Mucosa of descending colon (tissue), 3 donors: ENCODE results near the gene AKIRIN1. TPM values are rescaled to one million over a fixed set of nuclear protein-coding genes. Genes with fewer than 3 reads are reported as not detected.
A peak's percentile ranks its signal among the peaks of the same experiment; 100 is the strongest.
"Not testable (repeated sequence)": the region's sequence is repeated elsewhere in the genome, so short reads cannot be mapped to it uniquely, and the experiment has no call there.

Source experiments
- ATAC-seq: fragments of 200-7000 bp; cut with Tn5 transposase; one replicate; pipeline ENCODE4 v1.9.1; 2020; ENCODE audit warnings: mild to moderate bottlenecking, moderate library complexity
- DNase-seq, 3 donors: peaks; one replicate each; pipeline ENCODE4 v3.0.0-alpha.2; 2020
- H3K36me3 ChIP-seq: fragments of 200-600 bp; one replicate; pipeline ENCODE4 v1.8.0; 2021; ENCODE audit warnings: low read depth, mild to moderate bottlenecking
- H3K4me1 ChIP-seq: fragments of 200-600 bp; one replicate; pipeline ENCODE4 v1.8.0; 2021; ENCODE audit warnings: low read depth, mild to moderate bottlenecking
- H3K4me3 ChIP-seq: fragments of 200-600 bp; one replicate; pipeline ENCODE4 v1.8.0; 2021; ENCODE audit warnings: mild to moderate bottlenecking
- H3K9me3 ChIP-seq: fragments of 200-600 bp; one replicate; pipeline ENCODE4 v1.8.0; 2021; ENCODE audit warnings: mild to moderate bottlenecking
- CTCF ChIP-seq: fragments of 200-600 bp; IDR thresholded peaks from one replicate; pipeline ENCODE4 v1.8.0; 2022; ENCODE audit warnings: antibody characterized with exemption, mild to moderate bottlenecking
- intact Hi-C, 2 donors: fragments of 100-400 bp; cut with DNase I in 1 of 2; cut with micrococcal nuclease in 1 of 2; formaldehyde crosslinking; loops; one replicate each; pipeline versions ENCODE4 v1.11.0 to v1.11.1; 2022; cut with DNase I, micrococcal nuclease
- total RNA-seq, 3 donors: library from RNA; stranded (reverse); fragmentation: NEBNext Ultra II Directional in 2 of 3; extraction: Animal tissue kit (Norgen Biotek cat#: 25700) in 2 of 3; gene quantifications; one replicate each; pipeline versions ENCODE4 v1.2.1 to v1.2.4, GENCODE V29; 2021 to 2023
- donor health status: DM: no; HTN: no; CAD: no; lungs with moderate emphysema.
- donor health status: DM: no; HTN: no; CAD: no.
- donor health status: DM: no; HTN: yes; CAD: no.

The AKIRIN1 gene
- total RNA-seq, 3 donors from 2014 or later = 47.7 to 60.4 (median 54.5) TPM

GRCh38 chr1:38973659-38974437 lies 17.2 kb upstream of the AKIRIN1 start:
- ATAC-seq (no peak), DNase-seq (no peak)
- TF ChIP-seq CTCF = no peak
- Histone ChIP-seq H3K4me3 (no peak overlapping the region), H3K9me3 (peaks cover 8% of the 10 kb centered on the region), H3K4me1 (peaks cover 6% of the 10 kb centered on the region), H3K36me3 (no peaks in the 10 kb centered on the region)
- intact Hi-C loops = no loop called here

DNA sequence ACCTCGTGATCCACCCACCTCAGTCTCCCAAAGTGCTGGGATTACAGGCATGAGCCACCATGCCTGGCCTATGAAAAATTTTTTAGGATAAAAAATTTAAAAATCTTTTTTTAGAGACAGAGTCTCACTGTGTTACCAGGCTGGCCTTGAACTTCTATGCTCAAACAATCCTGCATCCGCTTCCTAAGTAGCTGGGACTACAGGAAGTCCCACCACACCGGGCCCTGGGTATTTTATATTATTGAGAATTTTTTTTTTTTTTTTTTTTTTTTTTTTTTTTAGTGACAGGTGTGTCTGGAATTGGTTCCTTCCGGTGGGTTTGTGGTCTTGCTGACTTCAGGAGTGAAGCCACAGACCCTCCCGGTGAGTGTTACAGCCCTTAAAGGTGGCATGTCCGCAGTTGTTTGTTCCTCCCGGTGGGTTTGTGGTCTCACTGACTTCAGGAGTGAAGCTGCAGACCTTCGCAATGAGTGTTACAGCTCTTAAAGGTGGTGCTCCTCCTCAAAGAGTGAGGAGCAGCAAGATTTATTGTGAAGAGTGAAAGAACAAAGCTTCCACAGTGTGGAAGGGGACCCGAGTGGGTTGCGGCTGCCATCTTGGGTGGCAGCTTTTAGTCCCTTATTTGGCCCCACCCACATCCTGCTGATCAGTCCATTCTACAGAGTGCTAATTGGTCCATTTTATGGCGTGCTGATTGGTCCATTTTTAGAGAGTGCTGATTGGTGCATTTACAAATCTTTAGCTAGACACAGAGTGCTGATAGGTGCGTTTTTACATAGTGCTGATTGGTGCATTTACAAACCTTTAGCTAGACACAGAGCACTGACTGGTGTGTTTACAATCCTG lies 13.5 kb upstream of the AKIRIN1 start:
- H3K9me3 ChIP-seq, intact Hi-C loops, H3K4me3 ChIP-seq, H3K4me1 ChIP-seq, H3K36me3 ChIP-seq, ATAC-seq, DNase-seq: not testable (repeated sequence)

DNA sequence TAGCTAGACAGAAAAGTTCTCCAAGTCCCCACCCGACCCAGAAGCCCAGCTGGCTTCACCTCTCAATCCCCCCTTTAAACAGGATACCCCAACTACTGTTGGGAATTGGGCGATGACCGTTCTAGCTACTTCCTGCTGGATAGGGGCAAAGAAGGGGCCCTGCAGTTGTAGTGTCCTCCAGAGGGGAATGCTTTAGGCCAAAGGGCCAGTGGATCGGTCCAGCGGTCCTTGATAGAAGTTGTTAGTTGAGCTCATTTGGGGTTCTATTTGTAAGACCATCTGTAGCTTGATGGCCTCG lies 12.9 kb upstream of the AKIRIN1 start:
- H3K4me3 ChIP-seq, H3K9me3 ChIP-seq, H3K4me1 ChIP-seq, intact Hi-C loops, H3K36me3 ChIP-seq, ATAC-seq, DNase-seq: not testable (repeated sequence)

DNA sequence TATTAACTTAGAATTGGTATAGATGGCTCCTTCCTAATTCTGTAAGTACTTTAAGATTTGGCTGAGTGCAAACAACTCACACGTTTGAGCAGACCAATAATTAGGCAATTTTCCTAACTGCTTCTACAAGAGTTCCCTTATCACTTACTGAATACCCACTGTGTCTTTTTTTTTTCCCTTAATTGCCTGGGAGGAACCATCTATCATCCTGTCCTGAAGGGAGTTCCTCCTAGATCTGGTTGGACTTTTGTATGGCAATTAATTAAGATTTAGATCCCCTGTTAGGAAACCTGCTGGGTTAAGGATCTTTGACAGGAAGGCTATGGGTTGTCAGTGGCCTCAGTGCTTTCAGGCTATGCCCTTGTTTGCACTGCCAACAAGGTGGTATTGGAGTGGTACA lies 11.7 kb upstream of the AKIRIN1 start:
- DNase-seq, ATAC-seq, H3K9me3 ChIP-seq, H3K36me3 ChIP-seq, intact Hi-C loops, H3K4me1 ChIP-seq, H3K4me3 ChIP-seq: not testable (repeated sequence)

DNA sequence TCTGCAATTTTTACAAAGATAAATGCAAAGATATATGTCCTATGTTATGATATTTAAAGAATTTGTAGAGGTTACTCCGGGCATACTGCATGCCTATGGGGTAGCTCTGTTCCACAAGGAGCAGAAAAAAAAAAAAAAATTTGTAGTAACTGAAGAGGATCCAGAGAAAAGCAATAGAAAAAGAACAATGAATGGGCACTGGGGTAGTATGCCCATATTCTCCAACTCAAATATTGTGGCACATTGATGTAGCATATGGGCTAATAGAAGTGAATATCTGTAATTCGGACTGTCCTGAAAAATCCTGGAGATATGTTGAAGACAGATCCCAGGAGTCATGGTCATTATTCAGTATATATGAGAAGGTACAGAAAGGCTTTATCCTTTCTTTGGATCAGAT lies 1.1 kb upstream of the AKIRIN1 start:
- Histone ChIP-seq H3K4me1 (peaks cover 22% of the 10 kb centered on the region), H3K36me3 (no peaks in the 10 kb centered on the region), H3K4me3 (no peak overlapping the region), H3K9me3 (no peaks in the 10 kb centered on the region)
- intact Hi-C loops = no loop called here
- DNase-seq (no peak), ATAC-seq (no peak)
- TF ChIP-seq CTCF = no peak

GRCh38 chr1:38990386-38990737 lies 714 bp upstream of the AKIRIN1 start:
- intact Hi-C loops = no loop called here
- Histone ChIP-seq H3K36me3 (no peaks in the 10 kb centered on the region), H3K9me3 (no peaks in the 10 kb centered on the region), H3K4me1 (peaks cover 22% of the 10 kb centered on the region), H3K4me3 (no peak overlapping the region)
- no peak for ATAC-seq
- TF ChIP-seq CTCF = no peak
- DNase-seq = no peak

DNA sequence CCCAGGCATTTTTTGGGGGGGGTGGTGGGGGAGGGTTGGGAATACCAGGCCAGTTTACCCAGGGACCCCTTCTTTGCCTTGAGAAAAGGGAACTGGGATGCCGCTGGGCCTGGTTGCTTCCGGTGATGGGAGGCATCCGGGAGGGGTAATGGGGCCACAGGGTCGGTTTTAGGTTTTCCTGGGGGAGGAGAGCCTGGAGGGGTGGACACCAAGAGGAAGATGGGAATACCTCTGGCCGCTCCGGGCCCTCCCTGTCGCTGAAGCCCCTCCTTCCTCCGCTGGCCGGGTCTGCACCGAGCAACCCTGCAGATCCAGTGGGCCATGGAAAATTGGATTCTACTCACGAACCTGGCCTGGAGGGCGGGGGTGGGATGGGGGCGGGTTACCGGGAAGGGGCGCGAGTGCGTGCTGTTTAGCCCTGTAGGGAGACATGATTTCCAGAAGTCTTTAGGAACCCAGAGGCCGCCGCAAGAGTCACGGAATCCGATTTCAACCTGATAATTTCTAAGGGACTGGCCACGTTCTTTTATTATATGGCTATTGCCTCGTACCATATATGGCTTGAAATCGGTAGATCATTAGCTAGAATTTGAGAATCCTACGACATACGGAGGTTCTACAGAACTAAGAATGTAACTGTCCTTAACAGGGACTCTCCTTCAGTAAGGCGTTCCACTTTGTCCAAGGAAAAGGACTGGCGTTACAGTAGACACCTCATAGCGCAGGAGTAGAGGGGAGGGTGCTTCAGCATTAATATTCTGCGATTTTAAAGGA lies 749 bp downstream of the AKIRIN1 start:
- H3K9me3 ChIP-seq = no peaks in the 10 kb centered on the region
- peaks cover 16% of the 10 kb centered on the region for H3K4me1 ChIP-seq
- no peak for TF ChIP-seq CTCF
- ATAC-seq = peak; percentile 39
- no peaks in the 10 kb centered on the region for H3K36me3 ChIP-seq
- H3K4me3 ChIP-seq = peak overlapping the region; percentile 99
- peak; percentile 45 to 68 (median 57) for DNase-seq
- intact Hi-C loops = no loop called here
